Omental fat pad (tissue), 4 donors: ENCODE measurements around the gene CCDC195. TPM values are rescaled to one million over a fixed set of nuclear protein-coding genes. Genes with fewer than 3 reads are reported as not detected.

Experiments used
- ATAC-seq: fragments of 150-250 bp; one replicate; pipeline ENCODE4 v1.9.1; 2016; ENCODE audit warnings: mild to moderate bottlenecking, moderate library complexity; ENCODE audit not compliant: low FRiP score
- DNase-seq: peaks from one replicate; pipeline ENCODE4 v3.0.0-alpha.2; 2019; ENCODE audit warnings: low spot score
- CTCF ChIP-seq, 3 donors: fragments of 450-650 bp; IDR thresholded peaks; one replicate each; pipeline ENCODE4 v1.5.1; 2016 to 2017; ENCODE audit warnings: antibody characterized with exemption in 3 of 3, mild to moderate bottlenecking in 3 of 3, moderate library complexity in 2 of 3
- total RNA-seq, 4 donors: library from RNA; depleted of rRNA; stranded (reverse); fragments of >200 nt; gene quantifications; one replicate each; pipeline ENCODE4 v1.1.0, GENCODE V29; 2016

Gene CCDC195
- total RNA-seq, 4 donors from 2014 or later = not detected

GRCh38 chr2:224658780-224659405 lies 57.3 kb downstream of the CCDC195 start:
- TF ChIP-seq CTCF (IDR thresholded peaks at IDR 0.05) = no peak
- no peak for ATAC-seq
- no peak for DNase-seq

GRCh38 chr2:224657349-224657748 lies 58.8 kb downstream of the CCDC195 start:
- TF ChIP-seq CTCF (IDR thresholded peaks at IDR 0.05) = no peak
- DNase-seq (no peak), ATAC-seq (no peak)

- no peak for DNase-seq
- TF ChIP-seq CTCF (IDR thresholded peaks at IDR 0.05) = no peak
- ATAC-seq = no peak
These were observed 61.1 kb downstream of the CCDC195 start for GRCh38 chr2:224655006-224655537.

Other genes with a start within 250 kb of the CCDC195 start
- 10 to 100 TPM; 68.0 to 92.7 (median 70.8) TPM for gene CUL3, start 131.0 kb downstream of the CCDC195 start, total RNA-seq